ENCODE results near the gene LMF1.
"Not testable (repeated sequence)": the region's sequence is repeated elsewhere in the genome, so short reads cannot be mapped to it uniquely, and the experiment has no call there.

The LMF1 gene

DNA sequence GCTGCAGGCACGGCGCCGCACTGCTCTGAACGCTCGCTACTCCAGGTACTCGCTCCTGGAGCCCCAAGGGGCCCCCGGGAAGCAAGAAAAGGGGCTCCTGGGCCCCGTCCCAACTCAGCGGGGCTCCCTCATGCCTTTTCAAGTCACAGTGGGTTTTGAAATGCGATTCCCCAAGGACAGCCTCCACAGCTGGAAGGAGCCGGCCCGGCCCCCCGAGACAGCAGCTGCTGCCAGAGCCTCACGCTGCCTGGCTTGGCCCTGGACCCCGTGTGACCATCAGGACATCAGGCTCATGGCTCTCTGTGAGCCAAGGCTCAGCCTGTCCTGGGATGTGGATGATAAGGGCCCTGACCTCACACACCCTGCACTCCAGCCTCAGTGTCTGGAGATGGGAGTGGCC lies 80.6 kb downstream of the LMF1 start:
- no peak for DNase-seq

GRCh38 chr16:889586-889985 lies 81.2 kb downstream of the LMF1 start:
- no peak for DNase-seq

DNA sequence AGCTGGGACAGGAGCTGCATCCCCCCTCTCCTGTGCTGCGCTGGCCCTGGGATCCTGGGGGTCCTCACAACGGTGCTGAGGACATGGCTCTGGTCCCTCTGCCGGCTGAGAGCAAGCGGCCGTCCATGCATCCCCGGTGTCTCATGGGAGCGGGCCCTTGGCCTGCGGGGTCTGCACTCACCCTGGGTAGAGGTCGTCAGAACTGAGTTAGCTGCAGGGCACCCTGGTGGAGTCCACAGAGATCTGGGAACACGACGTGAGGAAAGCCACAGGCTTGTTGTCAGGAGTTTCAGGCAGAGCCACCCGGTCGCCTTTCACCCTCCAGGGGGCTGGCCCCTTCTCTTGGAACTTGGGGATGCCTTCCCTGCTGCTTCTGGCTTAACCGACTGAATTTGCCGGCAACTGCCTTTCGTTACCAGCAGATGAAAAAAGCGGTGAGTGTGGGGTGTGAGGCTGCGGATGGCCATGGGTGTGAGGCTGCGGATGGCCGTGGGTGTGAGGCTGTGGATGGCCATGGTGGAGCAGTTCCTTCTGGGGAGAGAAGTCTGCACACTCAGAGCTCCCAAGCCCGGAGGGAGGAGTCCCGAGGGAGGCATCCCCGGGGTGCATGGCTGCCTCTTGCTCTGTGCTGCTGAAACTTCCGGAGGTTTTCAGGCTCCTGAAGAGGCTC lies 81.7 kb downstream of the LMF1 start:
- DNase-seq, result no peak

DNA sequence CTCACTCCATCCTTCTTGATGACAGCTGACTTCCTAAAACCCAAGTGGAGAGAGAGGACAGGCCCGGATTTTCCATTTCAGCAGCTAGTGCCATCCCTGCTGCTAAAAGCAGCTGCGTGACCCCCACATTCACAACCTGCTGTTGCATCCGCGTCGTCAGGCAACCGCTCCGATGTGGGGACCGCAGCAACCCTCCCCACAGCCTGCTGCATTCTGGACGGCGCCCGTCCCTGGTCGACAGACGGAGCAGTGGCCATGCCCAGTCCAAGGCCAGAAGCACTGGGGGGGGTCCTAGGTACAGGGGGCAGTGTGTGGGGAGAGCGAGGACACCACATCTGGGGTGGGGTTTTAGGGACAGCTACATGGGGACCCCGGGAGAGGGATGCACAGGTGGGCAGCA lies 82.3 kb downstream of the LMF1 start:
- DNase-seq, result not testable (repeated sequence)

GRCh38 chr16:887846-888245 lies 82.9 kb downstream of the LMF1 start:
- no peak for DNase-seq

DNA sequence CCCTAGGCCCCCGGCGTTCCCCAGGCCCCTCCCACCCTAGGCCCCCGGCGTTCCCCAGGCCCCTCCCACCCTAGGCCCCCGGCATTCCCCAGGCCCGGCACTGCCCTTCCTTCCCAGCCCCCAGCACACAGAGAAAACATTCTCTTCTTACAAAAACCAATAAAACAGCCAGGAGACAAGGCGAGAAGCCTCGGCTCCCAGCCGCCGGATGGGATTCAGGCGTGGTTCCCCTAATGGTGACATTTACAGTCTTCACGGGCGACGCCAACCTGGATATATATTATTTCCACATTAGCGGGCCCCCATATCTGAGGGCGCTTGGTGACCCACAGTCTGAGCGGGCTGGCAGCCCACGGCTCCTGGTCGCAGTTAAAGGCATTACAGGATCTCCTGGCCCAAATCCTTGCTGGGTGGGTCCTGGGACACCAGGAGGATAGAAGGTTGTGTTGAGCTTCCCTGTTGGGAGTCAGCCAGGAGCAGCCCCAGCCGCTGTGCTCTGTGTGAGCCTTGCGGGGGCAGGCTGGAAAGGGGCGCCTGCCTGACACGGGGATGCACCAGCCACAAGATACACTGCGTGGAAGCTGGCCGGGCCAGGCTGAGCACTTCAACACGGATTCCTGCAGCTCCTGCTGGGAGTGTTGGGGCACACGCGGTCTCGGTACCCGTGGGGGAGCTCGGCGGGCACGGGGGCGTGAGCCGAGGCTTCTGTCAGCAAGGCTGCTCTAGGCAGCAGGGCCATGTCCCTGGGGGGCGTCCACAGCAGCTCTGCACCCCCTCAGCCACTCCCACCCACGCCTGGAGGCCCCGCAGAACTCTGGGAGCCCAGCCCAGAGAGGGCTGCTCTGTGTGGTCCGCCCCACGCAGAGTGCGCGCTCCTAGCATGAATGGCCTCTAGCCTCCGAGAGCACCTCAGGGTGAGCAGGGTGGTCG lies 83.7 kb downstream of the LMF1 start:
- no peak for DNase-seq

DNA sequence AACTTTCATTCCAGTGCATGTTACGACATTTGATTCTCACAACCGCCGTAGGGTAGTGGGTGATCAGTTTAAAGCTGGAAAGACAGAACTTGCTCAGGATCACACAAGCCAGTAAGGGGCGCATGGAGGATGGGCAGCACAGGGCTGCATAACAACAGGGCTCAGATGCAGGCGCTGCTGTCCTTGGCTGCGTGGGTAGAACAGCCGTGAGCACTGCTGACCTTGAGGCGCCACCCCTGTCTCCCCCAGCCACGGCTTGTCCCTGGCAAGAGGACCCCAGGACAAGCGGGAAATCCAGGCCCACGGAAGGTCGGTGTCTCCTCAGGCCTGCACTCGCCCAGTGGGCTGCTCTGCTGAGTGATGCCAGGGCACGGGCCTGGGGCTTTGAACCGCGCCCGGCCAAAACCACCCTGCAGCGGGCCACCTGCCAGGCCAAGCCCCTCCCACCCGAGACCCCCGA lies 84.7 kb downstream of the LMF1 start:
- DNase-seq, result no peak

GRCh38 chr16:885391-885790 lies 85.4 kb downstream of the LMF1 start:
- DNase-seq, result no peak

GRCh38 chr16:884232-884631 lies 86.6 kb downstream of the LMF1 start:
- DNase-seq, result no peak

- DNase-seq, result no peak
Observed at GRCh38 chr16:883781-884180, 87.0 kb downstream of the LMF1 start.

- DNase-seq, result no peak
Observed at GRCh38 chr16:883340-883739, 87.4 kb downstream of the LMF1 start.

DNA sequence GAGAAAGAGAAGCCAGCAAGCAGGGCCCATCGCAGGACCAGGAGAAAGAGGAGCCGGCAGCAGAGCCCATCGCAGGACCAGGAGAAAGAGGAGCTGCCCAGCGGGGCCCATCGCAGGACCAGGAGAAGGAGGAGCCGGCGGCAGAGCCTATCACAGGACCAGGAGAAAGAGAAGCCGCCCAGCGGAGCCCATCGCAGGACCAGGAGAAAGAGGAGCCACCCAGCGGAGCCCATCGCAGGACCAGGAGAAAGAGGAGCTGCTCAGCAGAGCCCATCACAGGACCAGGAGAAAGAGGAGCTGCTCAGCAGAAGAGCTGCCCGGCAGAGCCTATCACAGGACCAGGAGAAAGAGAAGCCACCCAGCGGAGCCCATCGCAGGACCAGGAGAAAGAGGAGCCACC lies 88.1 kb downstream of the LMF1 start:
- DNase-seq, result not testable (repeated sequence)

GRCh38 chr16:882256-882655 lies 88.5 kb downstream of the LMF1 start:
- no peak for DNase-seq

GRCh38 chr16:881219-882097 lies 89.3 kb downstream of the LMF1 start:
- DNase-seq, result no peak

- no peak for DNase-seq
Observed at GRCh38 chr16:880471-881171, 90.2 kb downstream of the LMF1 start.

GRCh38 chr16:879986-880385 lies 90.8 kb downstream of the LMF1 start:
- no peak for DNase-seq

- no peak for DNase-seq
Observed at GRCh38 chr16:879461-879861, 91.3 kb downstream of the LMF1 start.

GRCh38 chr16:878886-879285 lies 91.9 kb downstream of the LMF1 start:
- DNase-seq, result no peak

DNA sequence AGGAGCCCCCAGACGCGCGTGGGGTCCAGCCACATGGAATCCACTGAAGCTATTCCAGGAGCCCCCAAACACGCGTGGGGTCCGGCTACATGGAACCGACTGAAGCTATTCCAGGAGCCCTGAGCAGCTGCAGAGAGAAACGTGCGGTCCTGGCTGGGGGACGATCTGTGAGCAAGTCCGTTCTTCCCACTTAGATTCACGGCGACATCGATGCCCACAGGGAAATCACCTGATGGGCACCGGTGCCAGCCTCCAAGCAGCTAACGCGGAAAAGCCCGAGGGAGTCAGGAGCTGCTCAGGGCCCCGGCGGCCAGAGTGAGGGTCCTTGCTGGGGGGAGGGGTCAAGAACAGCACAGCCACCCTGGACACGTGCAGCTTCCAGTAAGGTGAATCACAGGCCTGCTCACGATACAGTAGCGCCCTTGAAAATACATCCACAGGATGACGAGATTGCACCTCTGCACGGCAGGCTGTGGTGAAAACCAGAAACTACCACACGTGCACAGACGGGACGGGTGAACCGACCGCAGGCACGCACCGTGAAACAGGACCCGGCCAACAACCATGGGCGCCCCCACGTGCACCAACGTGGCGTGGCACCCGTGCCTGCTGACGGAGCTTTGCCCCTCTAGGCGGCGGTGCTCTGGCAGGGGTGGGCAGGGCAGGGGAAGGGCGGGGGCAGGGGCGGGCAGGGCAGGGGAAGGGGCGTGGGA lies 92.6 kb downstream of the LMF1 start:
- DNase-seq, result no peak

- no peak for DNase-seq
Observed at GRCh38 chr16:877242-878071, 93.3 kb downstream of the LMF1 start.
